GM19023 (cell line): Measurements from ENCODE around the gene ZNF672.

Experiments
- ATAC-seq: cut with Tn5 transposase; IDR thresholded peaks from one replicate; pipeline ENCODE4 v1.9.1; 2021; ENCODE audit warnings: mild to moderate bottlenecking, moderate library complexity; ENCODE audit not compliant: unreplicated experiment

Gene ZNF672

GRCh38 chr1:248831842-248832241 lies 6.2 kb upstream of the ZNF672 start:
- ATAC-seq: no peak

- ATAC-seq: no peak
These were observed 3.6 kb upstream of the ZNF672 start for GRCh38 chr1:248834343-248834940.

- ATAC-seq: no peak
These were observed 811 bp upstream of the ZNF672 start for GRCh38 chr1:248837045-248837780.

GRCh38 chr1:248838357-248839167 lies 538 bp downstream of the ZNF672 start:
- peak; percentile 61 for ATAC-seq

GRCh38 chr1:248839168-248839555 lies 1.1 kb downstream of the ZNF672 start:
- no peak for ATAC-seq

DNA sequence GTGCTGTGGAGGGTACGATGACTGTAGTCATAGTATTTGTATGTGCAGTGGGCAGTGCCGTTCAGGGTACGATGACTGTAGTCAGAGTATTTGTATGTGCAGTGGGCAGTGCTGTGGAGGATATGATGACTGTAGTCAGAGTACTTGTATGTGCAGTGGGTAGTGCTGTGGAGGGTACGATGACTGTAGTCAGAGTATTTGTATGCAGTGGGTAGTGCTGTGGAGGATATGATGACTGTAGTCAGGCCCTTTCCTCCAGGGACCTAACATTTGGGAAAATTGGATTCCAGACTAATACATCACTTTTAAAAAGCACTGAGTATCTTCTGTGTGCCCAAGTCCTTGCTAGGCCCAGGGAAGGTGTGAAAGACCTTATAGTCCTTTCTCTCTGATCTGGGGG lies 2.9 kb downstream of the ZNF672 start:
- ATAC-seq: no peak

DNA sequence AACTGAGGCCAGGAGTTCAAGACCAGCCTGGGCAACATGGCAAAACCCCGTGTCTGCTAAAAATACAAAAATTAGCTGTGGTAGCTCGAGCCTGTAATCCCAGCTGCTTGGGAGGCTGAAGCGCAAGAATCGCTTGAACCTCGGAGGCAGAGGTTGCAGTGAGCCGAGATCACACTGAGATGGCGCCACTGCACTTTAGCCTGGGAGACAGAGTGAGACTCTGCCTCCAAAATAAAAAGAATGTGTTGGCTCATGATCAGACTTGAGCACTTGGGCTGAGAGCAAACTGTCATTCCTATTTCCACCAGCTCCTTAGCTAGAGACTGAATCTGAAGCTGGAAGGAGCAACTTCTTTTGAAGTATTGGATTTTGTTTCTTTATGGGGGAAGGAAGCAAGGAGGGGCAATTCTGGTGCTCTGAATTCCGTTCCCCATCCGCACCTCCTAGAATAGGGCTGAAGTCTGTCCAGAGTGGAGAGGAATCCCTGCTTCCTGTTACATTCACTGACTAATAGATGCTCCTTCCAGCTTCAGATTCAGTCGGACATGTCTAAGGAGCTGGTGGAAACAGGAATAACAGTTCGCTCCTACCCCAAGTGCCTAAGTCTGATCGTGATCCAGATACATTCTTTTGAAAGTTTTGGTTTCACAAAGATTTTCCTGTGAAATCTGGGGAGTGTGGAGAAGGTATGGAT lies 3.8 kb downstream of the ZNF672 start:
- no peak for ATAC-seq

GRCh38 chr1:248842781-248843331 lies 4.8 kb downstream of the ZNF672 start:
- ATAC-seq: no peak

- no peak for ATAC-seq
These were observed 5.7 kb downstream of the ZNF672 start for GRCh38 chr1:248843687-248844086.

DNA sequence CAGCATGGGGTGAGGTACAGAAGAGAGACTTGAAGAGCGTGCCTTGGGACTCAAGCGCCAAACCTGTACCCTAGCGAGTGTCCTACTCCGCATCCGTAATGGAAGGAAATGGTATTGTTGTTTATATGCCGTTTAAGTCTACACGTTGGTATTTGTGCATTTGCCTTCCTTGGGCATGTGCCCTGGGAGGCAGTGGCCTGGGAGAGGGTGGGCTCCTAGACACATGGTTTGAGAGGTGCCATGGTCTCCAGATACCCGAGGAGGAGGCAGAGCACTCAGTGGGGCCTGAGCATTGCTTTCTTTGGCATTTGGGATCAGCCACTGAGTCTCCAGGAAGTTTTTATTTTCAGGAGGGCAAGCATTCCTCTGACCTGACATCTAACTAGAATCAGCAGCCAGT lies 6.5 kb downstream of the ZNF672 start:
- ATAC-seq: no peak

DNA sequence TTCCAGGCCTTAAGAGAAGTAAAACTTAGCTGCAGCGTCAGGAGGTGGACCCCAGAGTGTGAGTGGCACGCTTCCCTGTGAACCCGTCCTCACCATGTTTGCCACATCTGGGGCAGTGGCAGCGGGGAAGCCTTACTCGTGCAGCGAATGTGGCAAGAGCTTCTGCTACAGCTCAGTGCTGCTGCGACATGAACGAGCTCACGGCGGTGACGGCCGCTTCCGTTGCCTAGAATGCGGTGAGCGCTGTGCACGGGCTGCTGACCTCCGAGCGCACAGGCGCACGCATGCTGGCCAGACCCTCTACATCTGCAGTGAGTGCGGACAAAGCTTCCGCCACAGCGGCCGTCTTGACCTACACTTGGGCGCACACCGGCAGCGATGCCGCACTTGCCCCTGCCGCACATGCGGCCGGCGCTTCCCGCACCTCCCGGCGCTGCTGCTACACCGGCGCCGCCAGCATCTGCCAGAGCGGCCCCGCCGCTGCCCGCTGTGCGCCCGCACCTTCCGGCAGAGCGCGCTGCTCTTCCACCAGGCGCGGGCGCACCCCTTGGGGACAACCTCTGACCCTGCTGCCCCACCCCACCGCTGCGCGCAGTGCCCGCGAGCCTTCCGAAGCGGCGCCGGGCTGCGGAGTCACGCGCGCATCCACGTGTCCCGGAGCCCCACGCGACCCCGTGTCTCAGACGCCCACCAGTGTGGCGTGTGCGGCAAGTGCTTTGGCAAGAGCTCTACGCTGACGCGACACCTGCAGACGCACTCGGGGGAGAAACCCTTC lies 9.3 kb downstream of the ZNF672 start:
- ATAC-seq: no peak

- no peak for ATAC-seq
These were observed 10.0 kb downstream of the ZNF672 start for GRCh38 chr1:248847956-248848561.

GRCh38 chr1:248848602-248849001 lies 10.6 kb downstream of the ZNF672 start:
- ATAC-seq: no peak

- no peak for ATAC-seq
These were observed 11.1 kb downstream of the ZNF672 start for GRCh38 chr1:248849152-248849551.

- ATAC-seq: no peak
These were observed 11.6 kb downstream of the ZNF672 start for GRCh38 chr1:248849637-248850036.

DNA sequence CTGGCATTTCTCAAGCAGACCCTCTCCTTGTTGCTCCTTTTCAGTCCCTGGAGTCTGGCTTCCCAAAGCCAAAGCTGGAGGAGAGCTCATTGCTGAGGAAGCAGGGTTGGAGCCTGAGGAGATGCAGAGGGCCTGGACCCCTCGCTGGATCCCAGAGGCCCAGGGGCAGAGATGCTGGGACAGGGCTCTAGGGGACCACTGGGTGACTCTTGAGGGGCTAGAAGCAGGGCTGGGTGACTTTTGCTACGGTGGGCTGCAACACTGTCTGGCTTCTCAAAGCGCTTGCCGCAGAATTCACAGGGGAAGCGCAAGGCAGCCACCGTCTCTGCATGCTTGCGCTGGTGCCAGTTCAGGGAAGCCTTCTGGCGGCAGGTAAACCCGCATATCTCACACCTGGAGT lies 12.1 kb downstream of the ZNF672 start:
- ATAC-seq: no peak

GRCh38 chr1:248850536-248851251 lies 12.7 kb downstream of the ZNF672 start:
- ATAC-seq: no peak

DNA sequence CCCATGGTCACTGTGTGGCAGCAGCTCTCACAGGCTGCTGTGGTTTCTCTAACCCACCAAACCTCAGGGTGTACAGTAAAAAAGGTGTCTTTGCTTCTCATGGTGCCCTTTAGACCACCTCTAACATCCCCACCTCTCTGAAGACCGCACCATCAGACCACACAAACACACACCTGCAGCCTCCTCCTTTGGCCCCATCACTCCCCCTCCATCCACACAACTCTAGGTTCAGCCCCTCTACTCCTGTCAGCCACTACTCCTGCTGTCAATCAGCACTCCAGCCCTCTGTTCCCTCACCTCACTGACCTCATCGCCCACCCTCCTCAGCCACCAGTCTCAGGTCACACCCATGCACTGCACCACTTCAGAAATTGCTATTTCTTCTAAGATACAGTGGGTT lies 13.4 kb downstream of the ZNF672 start:
- ATAC-seq: no peak
